ENCODE measurements around the gene SCN11A.

Gene SCN11A

DNA sequence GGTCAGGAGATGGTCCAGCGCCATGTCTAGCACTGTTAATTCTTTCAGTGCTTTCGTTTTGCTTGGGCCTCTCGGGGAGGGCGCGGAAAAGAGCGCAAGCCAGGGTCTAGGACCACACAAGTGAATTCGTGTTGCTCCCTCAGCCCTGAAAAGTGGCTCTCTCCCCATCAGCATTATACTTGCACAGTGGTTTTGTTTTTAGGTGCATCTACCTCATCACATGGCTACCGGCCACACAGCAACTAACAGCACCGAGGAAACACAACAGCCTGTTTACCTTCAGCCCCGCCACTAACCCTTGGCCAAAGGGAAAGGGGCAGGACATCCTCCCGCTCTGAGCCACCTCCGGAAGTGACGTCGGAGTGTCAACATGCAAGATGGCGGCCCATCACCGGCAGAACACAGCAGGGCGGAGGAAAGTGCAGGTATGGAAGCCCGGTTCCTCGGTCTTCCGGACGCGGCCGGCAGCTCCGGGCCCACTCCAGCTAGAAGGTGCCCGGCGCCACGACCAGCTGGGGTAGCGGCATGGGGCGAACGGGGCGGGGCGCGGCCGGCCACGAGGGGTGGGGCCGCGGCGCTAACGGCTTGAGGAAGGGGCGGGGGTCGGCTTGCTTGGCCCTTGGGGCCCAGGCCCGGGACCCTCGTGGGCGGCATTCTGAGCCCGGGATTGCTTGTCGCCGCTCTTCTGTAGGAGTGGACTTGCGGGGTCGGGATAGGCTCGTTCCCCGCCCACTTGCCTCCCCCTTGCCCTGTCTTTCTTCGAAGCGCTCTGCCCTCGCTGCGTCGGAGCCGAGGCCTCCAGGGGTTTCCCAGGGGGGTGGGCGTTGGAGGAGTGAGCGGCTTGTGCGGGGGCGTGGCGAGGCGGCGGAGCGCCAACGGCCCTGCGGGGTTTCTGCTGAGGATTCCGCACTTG is at the start of gene SCN11A, which contains the start of gene WDR48:
TSS of gene SCN11A (minus strand) at position 296 of the 913 bp plus-strand sequence. CDS start 101,582 bp downstream, outside the sequence.
TSS of gene WDR48 (plus strand) at position 368 of the 913 bp plus-strand sequence. CDS start at position 378, 10 bp downstream.
- peak; percentile 72 for DNase-seq (ENCODE audit: low read depth)

DNA sequence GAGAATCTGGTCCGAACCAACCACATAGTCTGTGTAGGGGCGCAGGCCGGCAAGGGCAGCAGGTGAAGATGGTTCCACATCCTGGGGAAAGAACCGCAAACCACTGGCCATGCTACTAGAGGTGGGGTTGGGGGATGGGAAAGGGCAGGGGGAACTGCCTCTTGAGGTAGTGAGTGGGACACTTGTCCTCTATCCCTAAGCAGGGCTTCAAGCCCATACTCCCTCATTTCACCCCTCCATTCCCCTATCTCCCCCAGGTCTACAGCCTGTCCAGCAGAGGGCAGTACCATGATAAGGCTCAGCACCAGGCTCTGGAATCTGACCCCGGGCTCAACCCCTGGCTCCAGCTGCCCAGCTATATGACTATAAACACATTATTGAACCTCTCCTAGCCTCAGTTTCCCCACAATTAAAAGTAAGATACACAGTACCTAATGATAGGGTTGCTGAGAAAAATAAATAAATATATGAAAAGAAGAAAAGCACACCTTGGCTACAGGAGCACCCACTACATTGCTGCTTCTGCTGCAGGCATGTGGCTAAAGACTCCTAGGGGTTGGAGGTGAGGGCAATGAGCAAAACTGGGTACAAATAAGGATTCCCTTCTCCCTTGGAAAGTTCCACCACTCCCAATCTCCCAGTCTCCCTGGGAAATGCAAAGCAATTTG is 49.4 kb upstream of the SCN11A start:
- no peak for DNase-seq (ENCODE audit: low read depth)

DNA sequence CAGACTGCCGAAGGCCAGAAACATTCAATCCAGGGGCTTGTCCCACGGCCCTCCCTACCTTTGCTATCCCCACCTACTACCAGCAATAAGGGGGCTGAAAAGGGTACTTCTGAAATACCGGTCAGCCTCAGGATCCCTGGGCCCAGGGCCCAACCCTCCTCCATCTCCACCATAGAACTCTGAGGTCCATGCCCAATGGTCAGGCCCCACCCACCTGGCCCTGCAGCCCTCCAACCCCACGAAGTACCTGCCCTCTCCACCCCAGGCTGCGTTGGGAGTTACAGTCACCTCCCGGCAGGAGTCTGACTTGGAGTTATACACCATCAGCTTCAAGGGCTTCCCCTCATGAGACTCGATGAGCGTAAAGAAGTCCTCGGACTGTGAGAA is 48.7 kb upstream of the SCN11A start:
- no peak for DNase-seq (ENCODE audit: low read depth)

- DNase-seq (ENCODE audit: low read depth) = no peak
Observed at GRCh38 chr3:39099738-39100499, 48.2 kb upstream of the SCN11A start.

- DNase-seq (ENCODE audit: low read depth) = no peak
Observed at GRCh38 chr3:39099242-39099641, 47.5 kb upstream of the SCN11A start.

GRCh38 chr3:39098473-39099000 is 46.8 kb upstream of the SCN11A start:
- DNase-seq (ENCODE audit: low read depth) = no peak

DNA sequence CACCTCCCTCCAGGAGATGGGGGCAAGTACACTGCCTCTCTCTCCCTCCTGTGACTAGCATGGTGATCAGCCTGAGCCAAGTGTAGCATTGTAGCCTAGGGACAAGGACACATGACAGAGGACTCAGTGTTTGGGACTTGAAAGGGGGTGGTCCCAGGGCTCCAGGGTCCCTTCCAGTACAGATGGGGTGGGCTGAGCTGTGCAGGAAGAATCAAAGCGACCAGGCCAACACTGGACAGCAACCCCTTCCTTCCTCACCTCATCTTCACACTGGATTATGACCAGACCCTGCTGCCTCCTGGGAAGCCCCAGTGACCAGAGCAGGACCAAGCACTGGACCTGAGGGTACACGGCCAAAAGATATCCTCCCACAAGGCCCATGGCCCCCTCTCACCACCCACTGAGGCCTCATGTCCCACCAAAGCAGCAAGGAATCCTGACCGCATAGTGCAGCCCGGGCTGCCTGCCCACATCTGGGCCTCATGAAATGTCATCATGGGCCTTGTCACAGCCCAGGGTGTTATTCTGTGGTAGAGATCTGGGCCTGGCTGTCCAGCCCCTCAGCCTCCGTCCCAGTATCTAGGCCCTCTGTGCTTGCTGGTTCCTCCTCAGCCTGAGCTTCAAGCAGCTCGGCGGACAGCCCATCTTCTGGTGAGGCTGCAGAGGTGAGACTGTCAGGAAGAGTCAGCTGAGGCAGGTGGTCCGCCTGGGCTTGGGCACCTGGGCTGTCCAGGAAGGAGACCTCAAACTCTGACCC is 46.1 kb upstream of the SCN11A start:
- no peak for DNase-seq (ENCODE audit: low read depth)

GRCh38 chr3:39096775-39097174 is 45.0 kb upstream of the SCN11A start:
- no peak for DNase-seq (ENCODE audit: low read depth)

DNA sequence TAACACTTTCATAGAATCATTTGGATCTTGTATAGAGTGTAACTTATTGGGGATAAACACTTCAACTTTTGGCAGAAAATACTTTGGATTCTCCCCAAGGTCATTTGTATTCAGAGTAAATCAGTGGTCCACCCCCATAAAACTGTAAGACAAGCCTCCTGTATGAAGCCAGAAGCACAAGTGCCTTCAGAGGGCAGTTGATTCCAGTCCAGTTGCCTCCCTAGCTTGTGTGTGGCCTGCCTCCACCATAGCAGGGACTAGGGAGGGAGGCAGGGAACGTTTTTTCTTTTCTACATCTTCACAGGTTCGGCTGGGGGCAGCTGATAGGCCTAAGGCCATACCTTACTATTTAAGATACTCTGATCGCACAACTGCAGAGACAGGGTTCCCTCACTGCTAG is 44.0 kb upstream of the SCN11A start:
- no peak for DNase-seq (ENCODE audit: low read depth)

DNA sequence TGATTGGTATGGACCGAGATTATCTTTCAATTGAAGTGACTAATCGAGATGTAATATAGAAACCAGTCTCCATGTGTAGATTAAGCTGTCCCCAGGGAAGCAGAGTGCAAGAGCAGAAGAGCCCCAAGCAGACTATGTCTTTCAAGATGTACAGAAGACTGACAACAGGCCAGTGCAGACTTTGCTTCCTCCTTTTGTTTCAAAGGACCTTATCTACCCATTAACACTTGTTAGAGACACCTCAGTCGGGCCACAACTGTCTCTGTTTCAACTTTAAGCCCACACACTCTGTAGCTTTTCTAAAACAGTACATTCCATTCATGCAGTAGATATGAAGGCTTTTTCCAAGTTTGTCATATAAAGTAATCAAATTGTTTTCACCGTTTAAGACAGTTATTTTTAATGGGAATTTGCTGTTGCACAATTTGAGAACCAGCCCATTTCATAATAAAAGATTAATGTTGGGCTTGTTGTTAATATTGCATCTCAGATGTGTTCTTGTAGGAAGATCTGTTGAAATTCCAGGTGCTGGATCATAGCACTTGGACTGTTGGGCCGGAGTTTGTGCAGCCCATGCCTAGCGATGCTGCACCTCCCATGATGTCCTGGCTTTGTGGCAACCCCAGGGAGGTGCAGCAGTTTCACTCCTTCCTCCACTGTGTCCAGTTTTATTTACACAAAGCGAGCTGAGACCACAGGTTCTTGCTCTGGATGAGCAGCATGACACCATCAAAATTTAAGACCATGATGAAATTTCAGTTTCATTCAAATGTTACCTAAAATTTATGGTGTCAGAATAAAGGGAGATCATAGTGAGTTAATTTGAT is 43.3 kb upstream of the SCN11A start:
- DNase-seq (ENCODE audit: low read depth) = no peak

- DNase-seq (ENCODE audit: low read depth) = no peak
Observed at GRCh38 chr3:39090922-39091321, 39.2 kb upstream of the SCN11A start.

DNA sequence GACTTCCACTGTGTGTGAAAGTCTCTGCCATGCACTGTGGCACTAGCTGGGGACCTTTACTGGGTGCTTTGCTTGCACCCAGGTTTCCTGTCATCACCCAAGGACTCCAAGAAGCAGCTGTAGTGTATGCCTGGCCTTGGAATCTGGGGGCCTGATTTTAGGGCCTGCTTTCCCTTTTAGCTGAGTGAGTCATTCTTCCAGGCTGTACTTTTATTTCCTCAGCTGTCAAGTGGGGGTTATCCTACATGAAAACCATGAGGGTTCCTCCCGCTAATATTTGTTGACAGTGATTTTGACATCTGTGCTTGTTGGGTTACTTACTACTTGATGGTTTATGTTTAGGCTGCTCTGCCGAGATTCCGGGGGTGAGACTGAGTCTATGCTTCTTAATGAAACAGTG is 37.1 kb upstream of the SCN11A start:
- no peak for DNase-seq (ENCODE audit: low read depth)

GRCh38 chr3:39088456-39088855 is 36.7 kb upstream of the SCN11A start:
- no peak for DNase-seq (ENCODE audit: low read depth)

DNA sequence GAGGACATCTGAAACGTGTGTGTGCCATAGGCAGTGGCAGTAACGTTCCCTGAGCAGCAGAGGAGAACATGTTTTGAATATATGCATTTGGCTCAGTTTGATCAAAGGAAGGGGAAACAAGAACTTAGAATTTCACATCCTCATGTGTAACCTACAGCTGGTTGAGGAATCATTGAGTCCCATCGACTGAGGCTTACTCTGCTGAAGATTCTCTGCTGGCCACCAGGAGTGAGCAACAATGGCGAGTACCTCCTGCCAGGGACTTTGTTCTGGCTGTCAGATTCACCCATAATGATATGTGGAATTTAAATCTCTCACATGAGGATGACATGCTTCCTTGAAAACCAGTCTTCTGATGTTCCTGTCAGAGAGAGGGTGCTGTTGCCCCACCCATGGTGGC is 34.4 kb upstream of the SCN11A start:
- no peak for DNase-seq (ENCODE audit: low read depth)

DNA sequence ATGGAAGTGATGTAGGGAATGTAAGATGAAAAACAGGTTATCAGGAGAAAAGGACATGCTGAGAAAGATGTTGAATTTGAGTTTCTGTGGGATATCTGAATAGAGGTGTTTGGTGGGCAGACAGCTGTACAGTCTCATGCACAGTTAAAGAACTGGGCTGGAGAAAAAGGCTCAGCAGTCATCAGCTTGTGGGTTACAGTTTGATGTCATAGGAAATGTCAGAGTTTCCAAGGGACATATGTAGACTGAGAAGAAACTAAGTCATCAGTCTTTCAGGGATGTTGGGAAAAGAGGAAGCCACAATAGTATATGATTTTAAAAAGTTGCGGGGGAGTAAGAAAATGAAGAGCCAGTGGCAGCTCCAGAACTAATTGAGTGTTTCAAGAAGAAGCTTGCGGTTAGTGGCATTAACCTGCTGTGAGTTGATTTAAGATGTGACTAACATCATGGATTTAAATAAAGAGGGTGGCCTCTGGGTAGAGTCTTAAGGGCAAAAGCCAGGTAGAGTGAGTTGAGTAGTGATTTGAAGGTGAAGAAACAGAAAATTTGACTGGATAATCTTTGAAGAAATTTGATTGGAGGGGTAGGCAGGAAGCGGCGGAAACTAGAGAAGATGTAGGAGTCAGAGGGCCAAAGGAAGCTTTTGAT is 31.0 kb upstream of the SCN11A start:
- no peak for DNase-seq (ENCODE audit: low read depth)

DNA sequence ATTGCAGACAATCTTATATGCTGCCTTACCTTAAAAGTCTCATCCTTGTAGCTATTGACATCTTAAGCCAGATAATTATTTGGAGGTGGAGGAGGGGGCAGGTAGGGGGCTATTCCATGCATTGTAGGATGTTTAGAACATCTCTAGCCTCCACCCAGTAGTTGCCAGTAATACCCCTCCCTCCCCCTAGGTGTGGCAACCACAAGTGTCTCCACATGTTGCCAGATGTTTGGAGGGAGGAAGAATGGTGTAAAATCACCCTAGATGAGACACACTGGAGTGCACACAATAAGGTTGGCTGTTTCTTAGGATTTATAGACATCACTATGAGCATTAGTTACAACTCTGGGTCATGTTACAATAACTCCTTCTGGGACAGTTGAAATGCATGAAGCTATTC is 28.3 kb upstream of the SCN11A start:
- no peak for DNase-seq (ENCODE audit: low read depth)

DNA sequence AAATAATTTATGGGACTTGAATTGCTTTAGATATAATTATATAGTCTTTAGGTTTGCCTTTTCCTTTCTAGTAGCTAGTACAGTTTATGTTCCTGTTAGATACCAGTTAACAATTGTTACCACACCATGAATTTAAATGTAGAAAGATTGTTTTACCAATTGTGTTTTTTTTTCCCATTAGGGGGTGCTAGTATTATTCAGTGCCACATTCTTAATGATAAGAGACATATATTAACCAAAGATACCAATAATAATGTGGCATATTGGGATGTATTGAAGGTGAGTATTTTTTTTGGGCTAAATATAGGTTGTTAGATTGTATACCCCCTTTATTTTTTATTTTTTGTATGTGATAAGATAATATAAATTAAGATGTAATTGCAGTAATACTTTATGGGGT is 27.8 kb upstream of the SCN11A start:
- DNase-seq (ENCODE audit: low read depth) = no peak

GRCh38 chr3:39075910-39076309 is 24.2 kb upstream of the SCN11A start:
- DNase-seq (ENCODE audit: low read depth) = no peak

DNA sequence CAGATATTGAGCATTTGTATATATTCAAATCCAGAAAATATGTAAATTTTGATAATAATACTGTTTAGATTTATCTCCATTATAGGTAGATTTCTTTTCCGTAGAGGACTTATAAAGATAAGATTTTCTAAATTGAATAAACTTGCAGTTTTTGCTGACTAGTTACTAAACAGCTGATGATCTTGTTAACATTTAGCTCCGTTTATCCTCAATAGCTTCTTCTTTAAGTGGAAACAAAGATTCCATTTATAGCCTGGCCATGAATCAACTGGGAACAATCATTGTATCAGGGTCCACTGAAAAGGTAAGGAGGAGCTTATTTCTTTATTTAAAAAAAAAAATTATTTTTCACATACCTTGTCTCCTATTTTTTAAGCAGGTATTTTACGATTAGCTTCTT is 16.8 kb upstream of the SCN11A start:
- DNase-seq (ENCODE audit: low read depth) = no peak

- DNase-seq (ENCODE audit: low read depth) = no peak
Observed at GRCh38 chr3:39067286-39067685, 15.5 kb upstream of the SCN11A start.

Measured in GM04504 (cell line).